Activated T-helper 17 cell treated with anti-CD3 and anti-CD28 coated beads, Interleukin-2, amount 50 U/mL, for 72 hours (primary cell): ENCODE results near the gene PRAMEF8. TPM values are rescaled to one million over a fixed set of nuclear protein-coding genes. Genes with fewer than 3 reads are reported as not detected.
"Not testable (repeated sequence)": the region's sequence is repeated elsewhere in the genome, so short reads cannot be mapped to it uniquely, and the experiment has no call there.

Source experiments
- ATAC-seq: fragments of 150-1000 bp; cut with Tn5 transposase; replicated peaks from 2 replicates; pipeline ENCODE4 v1.10.0; 2021; ENCODE audit warnings: mild to moderate bottlenecking, moderate library complexity
- H3K27ac Mint-ChIP-seq: one replicate; pipeline ENCODE4 v1.8.0; 2022; ENCODE audit warnings: mixed read lengths
- H3K27me3 Mint-ChIP-seq: one replicate; pipeline ENCODE4 v1.8.0; 2022; ENCODE audit warnings: mixed read lengths
- H3K36me3 Mint-ChIP-seq: one replicate; pipeline ENCODE4 v1.8.0; 2022; ENCODE audit warnings: low read depth, mild to moderate bottlenecking, mixed read lengths
- H3K4me1 Mint-ChIP-seq: one replicate; pipeline ENCODE4 v1.8.0; 2022; ENCODE audit warnings: mixed read lengths
- H3K4me3 Mint-ChIP-seq: one replicate; pipeline ENCODE4 v1.8.0; 2022; ENCODE audit warnings: mild to moderate bottlenecking, mixed read lengths
- H3K9me3 Mint-ChIP-seq: one replicate; pipeline ENCODE4 v1.8.0; 2022; ENCODE audit warnings: mixed read lengths
- total RNA-seq, 2 donors: library from RNA; stranded (reverse); gene quantifications; one replicate each; pipeline ENCODE4 v1.2.3, GENCODE V29; 2022

PRAMEF8 gene
- total RNA-seq, 2 donors from 2014 or later = not detected

DNA sequence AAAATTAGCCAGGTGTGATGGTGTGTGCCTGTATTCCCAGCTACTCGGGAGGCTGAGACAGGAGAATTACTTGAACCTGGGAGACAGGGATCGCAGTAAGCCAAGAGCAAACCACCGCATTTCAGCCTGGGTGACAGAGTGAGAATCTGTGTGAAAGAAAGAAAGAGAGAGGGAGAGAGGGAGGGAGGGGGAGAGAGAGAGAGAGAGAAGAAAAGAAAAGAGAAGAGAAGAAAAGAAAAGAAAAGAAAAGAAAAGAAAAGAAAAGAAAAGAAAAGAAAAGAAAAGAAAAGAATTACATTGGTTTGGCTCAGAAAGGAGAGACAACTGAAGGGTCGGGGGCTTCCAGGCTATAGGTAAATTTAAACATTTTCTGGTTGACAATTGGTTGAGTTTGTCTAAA lies 45.3 kb downstream of the PRAMEF8 start:
- not testable (repeated sequence) for H3K36me3 Mint-ChIP-seq, H3K9me3 Mint-ChIP-seq, H3K4me1 Mint-ChIP-seq, ATAC-seq, H3K4me3 Mint-ChIP-seq, H3K27ac Mint-ChIP-seq, H3K27me3 Mint-ChIP-seq

DNA sequence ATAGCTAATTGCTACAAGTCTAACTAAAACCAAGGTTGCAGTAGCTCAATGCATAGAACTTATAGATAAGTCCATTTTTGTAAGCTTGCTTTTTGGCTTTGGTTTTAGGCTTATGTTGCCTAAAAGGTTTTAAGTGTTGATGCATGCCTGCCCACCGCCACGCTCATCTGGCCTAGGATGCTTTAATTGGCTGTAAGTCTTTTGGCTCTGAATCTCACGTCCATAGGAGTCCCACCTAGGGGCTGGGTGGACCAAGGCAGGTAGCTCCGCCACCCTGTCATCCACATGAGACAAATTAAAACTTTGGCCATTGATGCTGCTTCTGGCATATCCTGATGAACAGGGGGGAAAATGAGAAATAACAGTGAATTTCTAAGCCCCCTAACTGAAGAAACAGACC lies 47.4 kb downstream of the PRAMEF8 start:
- not testable (repeated sequence) for H3K27ac Mint-ChIP-seq, ATAC-seq, H3K4me3 Mint-ChIP-seq, H3K9me3 Mint-ChIP-seq, H3K36me3 Mint-ChIP-seq, H3K27me3 Mint-ChIP-seq, H3K4me1 Mint-ChIP-seq

DNA sequence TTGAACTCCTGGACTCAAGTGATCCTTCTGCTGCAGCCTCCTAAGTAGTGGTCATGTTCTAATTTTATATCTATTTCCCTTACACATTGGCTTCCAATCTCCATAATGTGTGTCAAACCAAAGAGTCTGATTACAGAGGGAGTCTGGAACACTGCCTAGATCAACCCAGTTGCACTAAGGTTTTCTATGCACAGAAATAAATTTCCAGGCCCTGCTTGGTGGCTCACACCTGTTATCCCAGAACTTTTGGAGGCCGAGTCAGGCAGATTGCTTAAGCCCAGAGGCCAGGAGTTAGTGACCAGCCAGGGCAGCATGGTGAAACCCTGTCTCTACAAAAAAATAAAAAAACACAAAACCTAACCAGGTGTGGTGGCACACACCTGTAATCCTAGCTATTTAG lies 50.9 kb downstream of the PRAMEF8 start:
- not testable (repeated sequence) for H3K27ac Mint-ChIP-seq, H3K4me1 Mint-ChIP-seq, H3K9me3 Mint-ChIP-seq, H3K4me3 Mint-ChIP-seq, H3K36me3 Mint-ChIP-seq, ATAC-seq
- H3K27me3 Mint-ChIP-seq = peaks cover 14% of the 10 kb centered on the region

DNA sequence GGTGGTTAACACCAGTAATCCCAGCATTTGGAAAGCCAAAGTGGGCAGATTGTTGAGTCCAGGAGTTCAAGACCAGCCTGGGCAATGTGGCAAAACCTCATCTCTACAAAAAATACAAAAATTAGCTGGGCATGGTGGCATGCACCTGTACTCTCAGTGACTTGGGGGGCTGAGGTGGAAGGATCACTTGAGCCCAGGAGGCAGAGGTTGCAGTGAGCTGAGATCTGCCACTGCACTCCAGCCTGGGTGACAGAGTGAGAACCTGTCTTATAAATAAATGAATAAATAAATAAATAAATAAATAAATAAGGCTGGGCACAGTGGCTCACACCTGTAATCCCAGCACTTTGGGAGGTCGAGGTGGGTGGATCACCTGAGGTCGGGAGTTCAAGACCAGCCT lies 52.9 kb downstream of the PRAMEF8 start:
- peaks cover 10% of the 10 kb centered on the region for H3K27me3 Mint-ChIP-seq
- not testable (repeated sequence) for H3K9me3 Mint-ChIP-seq, ATAC-seq, H3K36me3 Mint-ChIP-seq, H3K27ac Mint-ChIP-seq, H3K4me3 Mint-ChIP-seq, H3K4me1 Mint-ChIP-seq

Other genes starting within 250 kb of the PRAMEF8 start
- gene PRAMEF27, start 228.6 kb downstream of the PRAMEF8 start, total RNA-seq = not detected
- gene HNRNPCL3, start 224.4 kb downstream of the PRAMEF8 start, total RNA-seq = not detected
- not detected for gene PRAMEF25, start 214.4 kb downstream of the PRAMEF8 start, total RNA-seq
- not detected for gene HNRNPCL2, start 168.3 kb downstream of the PRAMEF8 start, total RNA-seq
- gene PRAMEF26, start 129.1 kb downstream of the PRAMEF8 start, total RNA-seq = not detected
- gene HNRNPCL4, start 119.5 kb downstream of the PRAMEF8 start, total RNA-seq = not detected
- gene PRAMEF9, start 113.3 kb downstream of the PRAMEF8 start, total RNA-seq = not detected
- gene PRAMEF13, start 83.7 kb downstream of the PRAMEF8 start, total RNA-seq = not detected
- gene PRAMEF18, start 59.0 kb downstream of the PRAMEF8 start, total RNA-seq = not detected
- not detected for gene PRAMEF5, start 30.9 kb downstream of the PRAMEF8 start, total RNA-seq
- gene PRAMEF33, start 18.4 kb upstream of the PRAMEF8 start, total RNA-seq = not detected
- not detected for gene PRAMEF15, start 30.4 kb upstream of the PRAMEF8 start, total RNA-seq
- not detected for gene PRAMEF14, start 62.0 kb upstream of the PRAMEF8 start, total RNA-seq
- gene PRAMEF19, start 86.8 kb upstream of the PRAMEF8 start, total RNA-seq = not detected
- not detected for gene PRAMEF17, start 104.5 kb upstream of the PRAMEF8 start, total RNA-seq
- not detected for gene PRAMEF20, start 125.3 kb upstream of the PRAMEF8 start, total RNA-seq
- gene LRRC38, start 228.9 kb upstream of the PRAMEF8 start, total RNA-seq = not detected